CD4-positive, alpha-beta T cell treated with Interferon gamma for 1 hour (primary cell): ENCODE data around the gene ZEB1.

Experiments
- DNase-seq: peaks from one replicate; pipeline ENCODE4 v3.0.0-alpha.2; 2020

The ZEB1 gene

GRCh38 chr10:31318854-31319601 is at the start of gene ZEB1:
TSS of gene ZEB1 (plus strand) at chr10:31319216. CDS start at chr10:31319235, 19 bp downstream.
- DNase-seq, result peak; percentile 91

GRCh38 chr10:31270954-31271353 is 48.1 kb upstream of the ZEB1 start:
- no peak for DNase-seq

- DNase-seq, result no peak
Observed at GRCh38 chr10:31272841-31273240, 46.2 kb upstream of the ZEB1 start.

- DNase-seq, result no peak
Observed at GRCh38 chr10:31273789-31274188, 45.2 kb upstream of the ZEB1 start.

- DNase-seq, result no peak
Observed at GRCh38 chr10:31274310-31274709, 44.7 kb upstream of the ZEB1 start.

- DNase-seq, result no peak
Observed at GRCh38 chr10:31278279-31278941, 40.6 kb upstream of the ZEB1 start.

- DNase-seq, result no peak
Observed at GRCh38 chr10:31280972-31281371, 38.0 kb upstream of the ZEB1 start.

- no peak for DNase-seq
Observed at GRCh38 chr10:31288001-31288400, 31.0 kb upstream of the ZEB1 start.

- DNase-seq, result no peak
Observed at GRCh38 chr10:31288962-31289361, 30.1 kb upstream of the ZEB1 start.

- no peak for DNase-seq
Observed at GRCh38 chr10:31290386-31290785, 28.6 kb upstream of the ZEB1 start.

GRCh38 chr10:31291123-31291522 is 27.9 kb upstream of the ZEB1 start:
- no peak for DNase-seq

- DNase-seq, result no peak
Observed at GRCh38 chr10:31294558-31294957, 24.5 kb upstream of the ZEB1 start.

- no peak for DNase-seq
Observed at GRCh38 chr10:31296754-31297153, 22.3 kb upstream of the ZEB1 start.

GRCh38 chr10:31299119-31299518 is 19.9 kb upstream of the ZEB1 start:
- no peak for DNase-seq

- DNase-seq, result no peak
Observed at GRCh38 chr10:31303212-31303611, 15.8 kb upstream of the ZEB1 start.

GRCh38 chr10:31304291-31304970 is 14.6 kb upstream of the ZEB1 start:
- DNase-seq, result no peak

GRCh38 chr10:31313396-31313795 is 5.6 kb upstream of the ZEB1 start:
- DNase-seq, result no peak

GRCh38 chr10:31314256-31315150 is 4.5 kb upstream of the ZEB1 start:
- no peak for DNase-seq

GRCh38 chr10:31315453-31315852 is 3.6 kb upstream of the ZEB1 start:
- DNase-seq, result no peak

- no peak for DNase-seq
Observed at GRCh38 chr10:31317171-31317570, 1.8 kb upstream of the ZEB1 start.

GRCh38 chr10:31317652-31318381 is 1.2 kb upstream of the ZEB1 start:
- no peak for DNase-seq

GRCh38 chr10:31318382-31318853 is 598 bp upstream of the ZEB1 start:
- DNase-seq, result peak; percentile 79
